GM12874 (cell line): ENCODE data around the gene TTC21A.

Source experiments
- CTCF ChIP-seq: IDR thresholded peaks from 2 replicates; pipeline ENCODE4 v1.5.1; 2011; ENCODE audit warnings: low read depth, mild to moderate bottlenecking, control low read depth, low read length, moderate library complexity; ENCODE audit not compliant: insufficient read depth

Gene TTC21A

GRCh38 chr3:39128951-39129350, 21.5 kb downstream of the TTC21A start:
- no peak for TF ChIP-seq CTCF

GRCh38 chr3:39130026-39130425, 22.5 kb downstream of the TTC21A start:
- no peak for TF ChIP-seq CTCF

GRCh38 chr3:39130693-39131265, 23.3 kb downstream of the TTC21A start:
- TF ChIP-seq CTCF: no peak

GRCh38 chr3:39132096-39133092, 24.9 kb downstream of the TTC21A start:
- TF ChIP-seq CTCF: no peak

- TF ChIP-seq CTCF: no peak
These were observed 25.6 kb downstream of the TTC21A start for GRCh38 chr3:39133093-39133490.

- no peak for TF ChIP-seq CTCF
These were observed 26.3 kb downstream of the TTC21A start for GRCh38 chr3:39133822-39134221.

GRCh38 chr3:39134305-39134704, 26.8 kb downstream of the TTC21A start:
- no peak for TF ChIP-seq CTCF
